HCT116 (cell line): Measurements from ENCODE around the gene PPP1R15A. TPM values are rescaled to one million over a fixed set of nuclear protein-coding genes. Genes with fewer than 3 reads are reported as not detected.

ENCODE experiments used
- ATAC-seq: fragments of 200-7000 bp; cut with Tn5 transposase; 2 replicates; pipeline ENCODE4 v1.9.1; 2020; ENCODE audit warnings: mild to moderate bottlenecking, moderate library complexity
- BruUV-seq: library from RNA; stranded (reverse); fragments of 400-500 nt; replicated peaks from 2 replicates; lab custom pipeline; 2021; lab: Mats Ljungman, UMichigan
- CTCF ChIA-PET: fragments of 300-600 bp; sonication (Branson Sonifier 250); formaldehyde crosslinking; loops from one replicate; lab custom pipeline; 2021; ENCODE audit warnings: antibody characterized with exemption; lab: Charles Lee
- POLR2A ChIA-PET: fragments of 300-600, 350-600 bp; sonication (Branson Sonifier 250); formaldehyde crosslinking; loops from one replicate; lab custom pipeline; 2021; ENCODE audit warnings: antibody characterized with exemption; lab: Charles Lee
- RAD21 ChIA-PET, 2 experiments: fragments of 300-600 bp; sonication (Branson Sonifier 250); formaldehyde crosslinking; loops; one replicate each; lab custom pipeline; 2023; ENCODE audit warnings: low total read pairs in 2 of 2; ENCODE audit not compliant: uncharacterized antibody in 2 of 2, unreplicated experiment in 2 of 2, low non-redundant PET in 1 of 2; lab: Charles Lee
- DNase-seq: peaks from one replicate; pipeline ENCODE4 v3.0.0-alpha.2; 2010; ENCODE audit warnings: low read depth, low spot score
- H2AFZ ChIP-seq: fragments of 200-600 bp; shearing (Covaris generic), sonication (generic); 2 replicates; pipeline ENCODE4 v1.6.1; 2017; ENCODE audit warnings: low read depth, mixed run types, mixed read lengths, antibody characterized with exemption, low read length; ENCODE audit not compliant: poor library complexity, severe bottlenecking
- H3K27ac ChIP-seq: 2 replicates; pipeline ENCODE4 v1.5.1; 2012; ENCODE audit warnings: low read depth, low read length
- H3K27me3 ChIP-seq: fragments of 200-600 bp; sonication (generic); 2 replicates; pipeline ENCODE4 v1.6.1; 2016; ENCODE audit warnings: mixed run types, low read length, mixed read lengths; ENCODE audit not compliant: insufficient read depth
- H3K36me3 ChIP-seq, 2 experiments: fragments of 200-500 bp in 1 of 2; fragments of 200-600 bp in 1 of 2; sonication (Bioruptor generic) in 1 of 2; sonication (generic) in 1 of 2; 2 replicates each; pipeline versions ENCODE4 v1.5.1 to v1.6.1; 2014 to 2016; ENCODE audit warnings: low read length in 2 of 2, inconsistent platforms in 1 of 2, mixed read lengths in 1 of 2, mixed run types in 1 of 2; ENCODE audit not compliant: insufficient read depth in 2 of 2, control insufficient read depth in 1 of 2
- H3K4me1 ChIP-seq, 2 experiments: fragments of 200-600 bp in 1 of 2; sonication (generic) in 1 of 2; 2 replicates each; pipeline versions ENCODE4 v1.5.1 to v1.6.1; 2012 to 2017; ENCODE audit warnings: low read length in 2 of 2, inconsistent platforms in 1 of 2, mild to moderate bottlenecking in 1 of 2, mixed read lengths in 1 of 2, mixed run types in 1 of 2, moderate library complexity in 1 of 2; ENCODE audit not compliant: insufficient read depth in 2 of 2, control insufficient read depth in 1 of 2
- H3K4me2 ChIP-seq: fragments of 200-600 bp; sonication (generic); 2 replicates; pipeline ENCODE4 v1.6.1; 2017; ENCODE audit warnings: mixed run types, low read length, mixed read lengths
- H3K4me3 ChIP-seq, 2 experiments: fragments of 200-600 bp in 1 of 2; sonication (generic) in 1 of 2; replicated peaks in 1 of 2; 2 replicates each; pipeline ENCODE4 v1.5.1; 2011 to 2016; ENCODE audit warnings: low read length in 2 of 2, control low read depth in 1 of 2, low read depth in 1 of 2, mild to moderate bottlenecking in 1 of 2, mixed read lengths in 1 of 2, mixed run types in 1 of 2
- H3K79me2 ChIP-seq: fragments of 200-600 bp; sonication (generic); 2 replicates; pipeline ENCODE4 v1.6.1; 2017; ENCODE audit warnings: mild to moderate bottlenecking, mixed run types, low read length, moderate library complexity, mixed read lengths; ENCODE audit not compliant: insufficient read depth
- H3K9ac ChIP-seq: fragments of 200-600 bp; sonication (generic); 2 replicates; pipeline ENCODE4 v1.6.1; 2016; ENCODE audit warnings: low read length, mixed read lengths
- H3K9me2 ChIP-seq: fragments of 200-600 bp; sonication (generic), shearing (Covaris generic); 2 replicates; pipeline ENCODE4 v1.6.1; 2017; ENCODE audit warnings: mixed run types, mild to moderate bottlenecking, moderate library complexity; ENCODE audit not compliant: insufficient read depth
- H3K9me3 ChIP-seq, 2 experiments: fragments of 200-500 bp in 1 of 2; fragments of 200-600 bp in 1 of 2; sonication (Bioruptor generic) in 1 of 2; sonication (generic) in 1 of 2; 2 replicates each; pipeline ENCODE4 v1.6.1; 2014 to 2017; ENCODE audit warnings: low read length in 2 of 2, mixed read lengths in 2 of 2, inconsistent platforms in 1 of 2, low read depth in 1 of 2, mild to moderate bottlenecking in 1 of 2, mixed run types in 1 of 2, moderate library complexity in 1 of 2; ENCODE audit not compliant: control insufficient read depth in 1 of 2, insufficient read depth in 1 of 2
- H4K20me1 ChIP-seq: fragments of 200-600 bp; sonication (generic), shearing (Covaris generic); 2 replicates; pipeline ENCODE4 v1.6.1; 2017; ENCODE audit warnings: mixed run types, mild to moderate bottlenecking, moderate library complexity; ENCODE audit not compliant: insufficient read depth
- EGR1 ChIP-seq: IDR thresholded peaks from 2 replicates; pipeline ENCODE4 v1.6.1; 2012; ENCODE audit warnings: low read depth
- ELF1 ChIP-seq: IDR thresholded peaks from 2 replicates; pipeline ENCODE4 v1.6.1; 2012; ENCODE audit warnings: low read depth, borderline replicate concordance
- EZH2 ChIP-seq: fragments of 200-600 bp; sonication (generic); IDR thresholded peaks from 2 replicates; pipeline ENCODE4 v1.6.1; 2017; ENCODE audit warnings: antibody characterized with exemption, mixed run types
- EZH2phosphoT487 ChIP-seq: fragments of 200-600 bp; IDR thresholded peaks from 2 replicates; pipeline ENCODE4 v1.6.1; 2018; ENCODE audit warnings: antibody characterized with exemption, borderline replicate concordance
- FOSL1 ChIP-seq: IDR thresholded peaks from 2 replicates; pipeline ENCODE4 v1.6.1; 2012; ENCODE audit warnings: low read depth
- JUND ChIP-seq: IDR thresholded peaks from 2 replicates; pipeline ENCODE4 v1.6.1; 2012
- MAX ChIP-seq: IDR thresholded peaks from 2 replicates; pipeline ENCODE4 v1.6.1; 2012
- POLR2A ChIP-seq: IDR thresholded peaks from 2 replicates; pipeline ENCODE4 v1.7.0; 2011; ENCODE audit warnings: borderline replicate concordance; ENCODE audit not compliant: insufficient read depth, insufficient read length; ENCODE audit errors: extremely low read depth
- POLR2AphosphoS5 ChIP-seq: IDR thresholded peaks from 2 replicates; pipeline ENCODE4 v1.6.1; 2011; ENCODE audit warnings: mild to moderate bottlenecking, low read depth, low read length, moderate library complexity
- SP1 ChIP-seq: IDR thresholded peaks from 2 replicates; pipeline ENCODE4 v1.6.1; 2012; ENCODE audit warnings: low read depth
- SRF ChIP-seq: IDR thresholded peaks from 2 replicates; pipeline ENCODE4 v1.6.1; 2012; ENCODE audit warnings: low read depth
- ZFX ChIP-seq: fragments of 450-650 bp; IDR thresholded peaks from 2 replicates; pipeline ENCODE4 v1.6.1; 2017
- intact Hi-C: fragments of 100-400 bp; cut with micrococcal nuclease; formaldehyde crosslinking; loops from 2 replicates; pipeline ENCODE4 v1.10.0; 2022
- total RNA-seq: library from RNA; stranded (reverse); gene quantifications from one replicate; pipeline ENCODE4 v1.2.1, GENCODE V29; 2021; ENCODE audit not compliant: unreplicated experiment
- TF ChIP-seq, protein P1 (sequence below), 3 experiments: fragments of 200-600 bp in 1 of 3; sonication (generic) in 1 of 3; IDR thresholded peaks in 2 of 3; conservative IDR thresholded peaks in 1 of 3; 2 replicates each; pipeline ENCODE4 v1.5.1; 2012 to 2017; ENCODE audit warnings: low read depth in 2 of 3, low read length in 2 of 3, antibody characterized with exemption in 1 of 3, borderline replicate concordance in 1 of 3, control low read depth in 1 of 3, mild to moderate bottlenecking in 1 of 3, mixed read lengths in 1 of 3, mixed run types in 1 of 3, moderate library complexity in 1 of 3; ENCODE audit not compliant: insufficient read depth in 1 of 3

PPP1R15A gene
- total RNA-seq, 1 experiment from 2014 or later: 50.3 TPM

DNA sequence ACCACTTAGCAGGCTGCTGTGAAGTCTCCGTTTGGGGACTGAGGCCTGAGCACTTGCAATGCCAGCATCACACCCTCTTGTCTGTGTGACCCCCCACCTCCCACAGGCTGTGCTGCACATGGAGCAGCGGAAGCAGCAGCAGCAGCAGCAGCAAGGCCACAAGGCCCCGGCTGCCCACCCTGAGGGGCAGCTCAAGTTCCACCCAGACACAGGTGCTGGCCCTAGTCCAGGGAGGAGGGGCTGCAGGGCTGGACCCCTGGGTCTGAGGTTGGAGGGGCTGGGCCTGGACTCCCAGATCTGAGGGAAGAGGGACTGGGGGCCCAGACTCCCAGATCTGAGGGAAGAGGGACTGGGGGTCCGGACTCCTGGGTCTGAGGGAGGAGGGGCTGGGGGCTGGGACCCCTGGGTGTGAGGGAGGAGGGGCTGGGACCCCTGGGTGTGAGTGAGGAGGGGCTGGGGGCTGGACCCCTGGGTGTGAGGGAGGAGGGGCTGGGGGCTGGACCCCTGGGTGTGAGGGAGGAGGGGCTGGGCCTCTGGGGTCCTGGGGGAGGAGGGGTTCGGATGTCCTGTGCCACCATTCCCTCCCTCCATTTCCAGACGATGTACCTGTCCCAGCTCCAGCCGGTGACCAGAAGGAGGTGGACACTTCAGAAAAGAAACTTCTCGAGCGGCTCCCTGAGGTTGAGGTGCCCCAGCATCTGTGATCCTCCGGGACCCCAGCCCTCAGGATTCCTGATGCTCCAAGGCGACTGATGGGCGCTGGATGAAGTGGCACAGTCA lies 49.7 kb downstream of the PPP1R15A start:
- POLR2A ChIA-PET: no interaction called here
- TF ChIP-seq ZFX (no peak), EZH2phosphoT487 (no peak), MAX (no peak), ELF1 (no peak), SP1 (no peak), POLR2A (no peak), SRF (no peak), POLR2AphosphoS5 (no peak), EGR1 (no peak), FOSL1 (no peak), JUND (no peak), EZH2 (no peak)
- TF ChIP-seq, protein P1, sequence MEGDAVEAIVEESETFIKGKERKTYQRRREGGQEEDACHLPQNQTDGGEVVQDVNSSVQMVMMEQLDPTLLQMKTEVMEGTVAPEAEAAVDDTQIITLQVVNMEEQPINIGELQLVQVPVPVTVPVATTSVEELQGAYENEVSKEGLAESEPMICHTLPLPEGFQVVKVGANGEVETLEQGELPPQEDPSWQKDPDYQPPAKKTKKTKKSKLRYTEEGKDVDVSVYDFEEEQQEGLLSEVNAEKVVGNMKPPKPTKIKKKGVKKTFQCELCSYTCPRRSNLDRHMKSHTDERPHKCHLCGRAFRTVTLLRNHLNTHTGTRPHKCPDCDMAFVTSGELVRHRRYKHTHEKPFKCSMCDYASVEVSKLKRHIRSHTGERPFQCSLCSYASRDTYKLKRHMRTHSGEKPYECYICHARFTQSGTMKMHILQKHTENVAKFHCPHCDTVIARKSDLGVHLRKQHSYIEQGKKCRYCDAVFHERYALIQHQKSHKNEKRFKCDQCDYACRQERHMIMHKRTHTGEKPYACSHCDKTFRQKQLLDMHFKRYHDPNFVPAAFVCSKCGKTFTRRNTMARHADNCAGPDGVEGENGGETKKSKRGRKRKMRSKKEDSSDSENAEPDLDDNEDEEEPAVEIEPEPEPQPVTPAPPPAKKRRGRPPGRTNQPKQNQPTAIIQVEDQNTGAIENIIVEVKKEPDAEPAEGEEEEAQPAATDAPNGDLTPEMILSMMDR (IDR thresholded peaks at IDR 0.05 in 2 of 3, conservative IDR thresholded peaks at IDR 0.05 in 1 of 3; ENCODE audit: borderline replicate concordance in 1 of 3, insufficient read depth in 1 of 3, low read depth in 2 of 3, low read length in 2 of 3): no peak
- TF ChIP-seq, all 23 proteins: peak for 0
- Histone ChIP-seq H3K27ac (no peak overlapping the region), H4K20me1 (no peaks in the 10 kb centered on the region), H2AFZ (no peak overlapping the region), H3K4me2 (no peak overlapping the region), H3K4me3 (no peak overlapping the region), H3K9me2 (no peaks in the 10 kb centered on the region), H3K79me2 (no peaks in the 10 kb centered on the region), H3K36me3 (peaks cover 2 to 3% of the 10 kb centered on the region in 2 experiments; a peak in 1 of 4 replicates), H3K27me3 (no peaks in the 10 kb centered on the region), H3K4me1 (peaks cover 17 to 26% of the 10 kb centered on the region in 2 experiments), H3K9ac (no peak overlapping the region), H3K9me3 (no peaks in the 10 kb centered on the region)
- ATAC-seq (no peak), DNase-seq (no peak)
- ChIA-PET RAD21 (no interaction called here), CTCF (no interaction called here)
- intact Hi-C loops: no loop called here
- BruUV-seq: no TSS peak
